H1 (cell line): Measurements from ENCODE around the gene TRIM43. TPM values are rescaled to one million over a fixed set of nuclear protein-coding genes. Genes with fewer than 3 reads are reported as not detected.
"Not testable (repeated sequence)": the region's sequence is repeated elsewhere in the genome, so short reads cannot be mapped to it uniquely, and the experiment has no call there.

ENCODE experiments used
- CTCF ChIA-PET: fragments of 300-600 bp; sonication (Branson Sonifier 250); formaldehyde crosslinking; loops from one replicate; lab custom pipeline; 2021; ENCODE audit not compliant: partially characterized antibody; lab: Charles Lee
- POLR2A ChIA-PET: fragments of 300-600 bp; sonication (Branson Sonifier 250); formaldehyde crosslinking; loops from one replicate; lab custom pipeline; 2021; ENCODE audit warnings: inconsistent platforms; ENCODE audit not compliant: partially characterized antibody; lab: Charles Lee
- DNase-seq, 2 experiments: peaks; one replicate each; pipeline versions ENCODE4 v3.0.0 to v3.0.0-alpha.2; 2010 to 2022; ENCODE audit warnings: low spot score in 2 of 2, low read depth in 1 of 2, mixed read lengths in 1 of 2
- FAIRE-seq: peaks from 2 replicates; lab custom pipeline; 2011; peaks lifted over from hg19 to GRCh38; lab: Jason Lieb, UNC
- H2AFZ ChIP-seq: 2 replicates; pipeline ENCODE4 v1.8.1; 2012; ENCODE audit warnings: low read length, inconsistent platforms
- H2AK5ac ChIP-seq: 2 replicates; pipeline ENCODE4 v1.6.1; 2013; ENCODE audit warnings: low read depth, low read length
- H2BK120ac ChIP-seq: replicated peaks from 2 replicates; pipeline ENCODE3; 2013; ENCODE audit warnings: low read depth, low read length, inconsistent platforms
- H2BK12ac ChIP-seq: 2 replicates; pipeline ENCODE4 v1.6.1; 2013; ENCODE audit warnings: low read depth, low read length
- H2BK15ac ChIP-seq: 2 replicates; pipeline ENCODE4 v1.6.1; 2013; ENCODE audit warnings: low read length
- H2BK20ac ChIP-seq: 2 replicates; pipeline ENCODE4 v1.6.1; 2013; ENCODE audit warnings: low read length
- H2BK5ac ChIP-seq: 2 replicates; pipeline ENCODE4 v1.6.1; 2013; ENCODE audit warnings: low read depth, low read length
- H3K14ac ChIP-seq: 2 replicates; pipeline ENCODE4 v1.6.1; 2013; ENCODE audit warnings: inconsistent platforms; ENCODE audit not compliant: insufficient read length
- H3K18ac ChIP-seq: 2 replicates; pipeline ENCODE4 v1.6.1; 2013; ENCODE audit warnings: low read length; ENCODE audit errors: extremely low read depth
- H3K23ac ChIP-seq: 2 replicates; pipeline ENCODE4 v1.6.1; 2013; ENCODE audit warnings: inconsistent platforms; ENCODE audit not compliant: insufficient read length
- H3K23me2 ChIP-seq: 2 replicates; pipeline ENCODE4 v1.6.1; 2013; ENCODE audit warnings: low read depth, low read length
- H3K27ac ChIP-seq: 2 replicates; pipeline ENCODE4 v1.6.1; 2011; ENCODE audit warnings: low read depth, low read length, inconsistent platforms
- H3K27me3 ChIP-seq, 4 experiments: replicated peaks in 1 of 4; 1 replicate in 1 of 4; 2 replicates in 3 of 4; pipeline versions ENCODE4 v1.6.1 to v1.8.1; 2011 to 2013; ENCODE audit warnings: low read length in 3 of 4, mild to moderate bottlenecking in 3 of 4, inconsistent platforms in 2 of 4, mixed read lengths in 2 of 4, moderate library complexity in 1 of 4; ENCODE audit not compliant: control insufficient read depth in 3 of 4, insufficient read depth in 3 of 4; ENCODE audit errors: extremely low read depth in 1 of 4
- H3K36me3 ChIP-seq, 4 experiments: 2 replicates each; pipeline versions ENCODE4 v1.6.1 to v1.8.1; 2011 to 2013; ENCODE audit warnings: mild to moderate bottlenecking in 4 of 4, low read length in 3 of 4, moderate library complexity in 2 of 4, control low read depth in 1 of 4, inconsistent platforms in 1 of 4; ENCODE audit not compliant: insufficient read depth in 4 of 4, control insufficient read depth in 2 of 4
- H3K4ac ChIP-seq: replicated peaks from 2 replicates; pipeline ENCODE3; 2013; ENCODE audit warnings: low read length, low read depth, mixed read lengths, inconsistent platforms; ENCODE audit not compliant: insufficient read length
- H3K4me1 ChIP-seq, 4 experiments: replicated peaks in 1 of 4; 1 replicate in 1 of 4; 2 replicates in 3 of 4; pipeline versions ENCODE4 v1.6.1 to v1.8.1; 2011 to 2013; ENCODE audit warnings: low read length in 3 of 4, inconsistent platforms in 2 of 4, mixed read lengths in 1 of 4; ENCODE audit not compliant: insufficient read depth in 4 of 4, control insufficient read depth in 3 of 4
- H3K4me2 ChIP-seq, 2 experiments: 2 replicates each; pipeline versions ENCODE4 v1.6.1 to v1.8.1; 2011 to 2013; ENCODE audit warnings: low read depth in 2 of 2, low read length in 2 of 2, control low read depth in 1 of 2, inconsistent platforms in 1 of 2, mild to moderate bottlenecking in 1 of 2; ENCODE audit not compliant: insufficient read depth in 1 of 2
- H3K4me3 ChIP-seq, 4 experiments: fragments of 200-600, 300-600 bp in 1 of 4; sonication (generic), shearing (Covaris generic), sonication (Bioruptor Twin) in 1 of 4; 2 replicates each; pipeline versions ENCODE4 v1.5.1 to v1.8.1; 2011 to 2016; ENCODE audit warnings: low read length in 4 of 4, low read depth in 3 of 4, control low read depth in 2 of 4, inconsistent platforms in 2 of 4, mild to moderate bottlenecking in 2 of 4, mixed read lengths in 1 of 4, moderate library complexity in 1 of 4; ENCODE audit not compliant: insufficient read depth in 2 of 4; ENCODE audit errors: extremely low read depth in 1 of 4
- H3K56ac ChIP-seq: replicated peaks from 2 replicates; pipeline ENCODE3; 2013; ENCODE audit warnings: low read depth, mild to moderate bottlenecking, mixed read lengths, low read length, inconsistent platforms; ENCODE audit not compliant: insufficient read length
- H3K79me1 ChIP-seq: 2 replicates; pipeline ENCODE4 v1.6.1; 2013; ENCODE audit warnings: low read depth, low read length, control low read depth
- H3K79me2 ChIP-seq, 2 experiments: 2 replicates each; pipeline versions ENCODE4 v1.6.1 to v1.8.1; 2012 to 2013; ENCODE audit warnings: low read length in 2 of 2, mild to moderate bottlenecking in 2 of 2, inconsistent platforms in 1 of 2; ENCODE audit not compliant: insufficient read depth in 2 of 2, control insufficient read depth in 1 of 2
- H3K9ac ChIP-seq, 4 experiments: replicated peaks in 1 of 4; 1 replicate in 1 of 4; 2 replicates in 3 of 4; pipeline versions ENCODE4 v1.6.1 to v1.8.1; 2011 to 2013; ENCODE audit warnings: low read depth in 3 of 4, low read length in 3 of 4, control low read depth in 2 of 4, mild to moderate bottlenecking in 2 of 4, moderate library complexity in 2 of 4, inconsistent platforms in 1 of 4; ENCODE audit errors: extremely low read depth in 1 of 4
- H3K9me3 ChIP-seq, 2 experiments: 2 replicates each; pipeline versions ENCODE4 v1.6.1 to v1.8.1; 2012 to 2013; ENCODE audit warnings: mild to moderate bottlenecking in 2 of 2, moderate library complexity in 2 of 2, control low read depth in 1 of 2, inconsistent platforms in 1 of 2, low read depth in 1 of 2, low read length in 1 of 2, mixed read lengths in 1 of 2; ENCODE audit not compliant: insufficient read depth in 2 of 2
- H4K20me1 ChIP-seq, 2 experiments: replicated peaks in 1 of 2; 2 replicates each; pipeline versions ENCODE3 to v1.8.1; 2011 to 2013; ENCODE audit warnings: inconsistent platforms in 2 of 2, low read length in 2 of 2, mild to moderate bottlenecking in 1 of 2; ENCODE audit not compliant: insufficient read depth in 2 of 2, control insufficient read depth in 1 of 2
- H4K5ac ChIP-seq: 2 replicates; pipeline ENCODE4 v1.6.1; 2013; ENCODE audit warnings: low read length, low read depth, mixed read lengths, inconsistent platforms; ENCODE audit not compliant: insufficient read length
- H4K8ac ChIP-seq: 2 replicates; pipeline ENCODE4 v1.8.0; 2013; ENCODE audit warnings: mild to moderate bottlenecking, moderate library complexity, low read length, inconsistent platforms; ENCODE audit not compliant: insufficient read depth; ENCODE audit errors: extremely low read depth
- H4K91ac ChIP-seq: replicated peaks from 2 replicates; pipeline ENCODE3; 2013; ENCODE audit warnings: low read length, mixed read lengths, inconsistent platforms; ENCODE audit not compliant: insufficient read length
- WGBS, 2 experiments: shearing (Covaris generic) in 1 of 2; methylation state at CpG; one replicate each; pipeline versions ENCODE4 v1.1.6 to v1.1.7; 2013 to 2015; ENCODE audit warnings: low lambda C conversion rate in 2 of 2, mixed read lengths in 2 of 2, inconsistent platforms in 1 of 2, low coverage in 1 of 2, missing lambda C conversion rate in 1 of 2; ENCODE audit not compliant: insufficient replicate concordance in 2 of 2, insufficient coverage in 1 of 2, insufficient read length in 1 of 2; ENCODE audit errors: extremely low coverage in 1 of 2, missing lambda C conversion rate in 1 of 2; 5-methylcytosine and 5-hydroxymethylcytosine counted together
- polyA plus RNA-seq, 7 experiments: library from polyadenylated mRNA; depleted of rRNA in 3 of 7; stranded (reverse) in 5 of 7; unstranded in 2 of 7; fragments of >200 nt in 5 of 7; fragments of 200-250 nt in 2 of 7; gene quantifications; 1 replicate in 5 of 7; 2 replicates in 1 of 7; 4 replicates in 1 of 7; pipeline versions ENCODE4 v1.2.1 to v1.2.3, GENCODE V29; 2011 to 2013; ENCODE audit warnings: missing spikeins in 2 of 7, mixed read lengths in 2 of 7
- total RNA-seq: library from RNA; stranded (reverse); fragmentation: NEBNext Ultra II Directional; extraction: Animal tissue kit (Norgen Biotek cat#: 25700); gene quantifications from 2 replicates; pipeline ENCODE4 v1.2.1, GENCODE V29; 2021

The TRIM43 gene
- total and polyA plus RNA-seq, 2 of the 8 experiments (the other 6 are each of a cell fraction or from before 2014, with no cell fraction given) = not detected

GRCh38 chr2:95613048-95613447 is 21.2 kb downstream of the TRIM43 start:
- H2BK20ac ChIP-seq, H2AFZ ChIP-seq, H2AK5ac ChIP-seq, H3K4ac ChIP-seq, H3K23me2 ChIP-seq, H3K79me2 ChIP-seq, H3K79me1 ChIP-seq, CTCF ChIA-PET, H3K27ac ChIP-seq, H2BK120ac ChIP-seq, H3K4me2 ChIP-seq, POLR2A ChIA-PET, H2BK15ac ChIP-seq, H4K20me1 ChIP-seq, H3K14ac ChIP-seq, H3K4me1 ChIP-seq, H4K5ac ChIP-seq, H2BK5ac ChIP-seq, H3K23ac ChIP-seq, H3K4me3 ChIP-seq, H3K56ac ChIP-seq, H3K9ac ChIP-seq, H3K18ac ChIP-seq, H4K8ac ChIP-seq, H3K36me3 ChIP-seq, H3K27me3 ChIP-seq, H3K9me3 ChIP-seq, H2BK12ac ChIP-seq, FAIRE-seq, H4K91ac ChIP-seq, DNase-seq: not testable (repeated sequence)
- WGBS, 2 experiments = no CpG with 5 or more reads among the region's 3 CpGs

DNA sequence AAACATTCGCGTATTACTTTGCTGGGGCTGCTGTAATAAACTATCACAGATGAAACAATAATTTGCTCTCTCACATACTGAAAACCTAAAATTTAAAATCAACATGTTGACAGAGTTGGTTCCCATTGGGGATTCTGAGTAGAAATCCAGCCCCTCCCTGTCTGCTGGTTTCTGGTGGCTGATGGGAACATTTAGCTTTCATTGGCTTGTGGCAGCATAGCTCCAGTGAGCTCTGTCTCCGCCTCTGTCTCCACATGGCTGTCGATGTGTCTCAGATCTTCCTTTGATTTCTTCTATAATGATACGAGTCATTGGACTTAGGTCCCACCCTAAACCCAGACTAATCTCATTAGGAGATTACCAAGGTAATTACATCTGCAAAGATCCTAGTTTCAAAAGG is 30.9 kb downstream of the TRIM43 start:
- H3K14ac ChIP-seq, H4K8ac ChIP-seq, POLR2A ChIA-PET, H3K27ac ChIP-seq, H2BK15ac ChIP-seq, H3K9me3 ChIP-seq, H3K79me2 ChIP-seq, H3K9ac ChIP-seq, H3K18ac ChIP-seq, DNase-seq, H2BK12ac ChIP-seq, H3K23me2 ChIP-seq, FAIRE-seq, H2AK5ac ChIP-seq, H2BK5ac ChIP-seq, H3K27me3 ChIP-seq, H3K4ac ChIP-seq, H2BK20ac ChIP-seq, H4K20me1 ChIP-seq, H3K4me1 ChIP-seq, H3K23ac ChIP-seq, CTCF ChIA-PET, H2AFZ ChIP-seq, H3K79me1 ChIP-seq, H3K36me3 ChIP-seq, H3K4me3 ChIP-seq, H4K5ac ChIP-seq, H3K4me2 ChIP-seq, H4K91ac ChIP-seq, H2BK120ac ChIP-seq, H3K56ac ChIP-seq: not testable (repeated sequence)
- no CpG with 5 or more reads among the region's 5 CpGs for WGBS, 2 experiments
